ENCODE results near the gene NTNG1.

The NTNG1 gene

DNA sequence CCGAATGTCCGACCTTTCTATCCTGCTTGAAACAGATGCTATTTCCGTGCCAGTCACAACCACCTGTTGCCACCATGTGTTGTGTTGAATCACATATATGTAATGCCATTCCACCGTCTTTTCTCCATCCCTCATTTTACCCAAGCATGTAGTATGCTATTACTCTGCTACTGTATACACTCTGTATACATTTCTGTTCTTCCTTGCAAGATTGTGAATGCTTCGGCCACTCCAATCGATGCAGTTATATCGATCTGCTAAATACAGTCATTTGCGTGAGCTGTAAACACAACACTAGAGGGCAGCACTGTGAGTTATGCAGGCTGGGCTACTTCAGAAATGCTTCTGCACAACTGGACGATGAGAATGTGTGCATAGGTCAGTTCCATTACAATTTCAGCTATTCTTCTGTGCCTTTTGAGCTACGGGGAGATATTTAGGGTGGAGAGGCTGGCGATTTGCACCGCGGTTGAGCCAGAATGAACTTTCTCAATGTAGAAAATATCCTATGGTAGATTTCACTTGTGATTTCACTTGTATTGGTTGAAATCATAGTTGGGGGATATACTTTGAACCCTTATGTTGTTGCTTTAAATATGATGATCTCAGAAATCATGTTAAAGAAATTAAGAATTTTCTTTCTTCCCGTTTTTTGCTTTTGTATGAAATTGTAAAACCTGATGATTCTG lies 289.8 kb downstream of the NTNG1 start:
- H3K36me3 ChIP-seq (ENCODE audit: insufficient read depth, low read length) = no peaks in the 10 kb centered on the region
- H3K4me2 ChIP-seq (ENCODE audit: insufficient read depth, low read length) = no peak overlapping the region
- no peaks in the 10 kb centered on the region for H4K20me1 ChIP-seq (ENCODE audit: insufficient read depth, low read length)
- no peak overlapping the region for H2AFZ ChIP-seq (ENCODE audit: low read depth, low read length)
- H3K9me3 ChIP-seq (ENCODE audit: insufficient read depth, low read length, severe bottlenecking) = no peaks in the 10 kb centered on the region
- no peaks in the 10 kb centered on the region for H3K27me3 ChIP-seq (ENCODE audit: insufficient read depth, low read length, poor library complexity)
- no peak overlapping the region for H3K9ac ChIP-seq (ENCODE audit: low read depth, low read length)
- ATAC-seq (ENCODE audit: insufficient read depth, low read depth) (peak; percentile 60; the same call in 1 of the 3 replicates), DNase-seq (peak; percentile 32)
- H3K4me1 ChIP-seq (ENCODE audit: insufficient read depth, low read length) = no peaks in the 10 kb centered on the region
- H3K79me2 ChIP-seq (ENCODE audit: insufficient read depth, low read length) = no peaks in the 10 kb centered on the region
- H3K4me3 ChIP-seq (ENCODE audit: low read depth in 1 of 2, low read length in 2 of 2) = no peak overlapping the region
- TF ChIP-seq CTCF (IDR thresholded peaks at IDR 0.05; ENCODE audit: borderline replicate concordance, extremely low read depth, low read length, poor library complexity, severe bottlenecking) = peak; percentile 80
- no peak for TF ChIP-seq EZH2 (IDR thresholded peaks at IDR 0.05; ENCODE audit: borderline replicate concordance, low read depth, low read length, severe bottlenecking)
- H3K27ac ChIP-seq (ENCODE audit: low read length) = no peak overlapping the region

DNA sequence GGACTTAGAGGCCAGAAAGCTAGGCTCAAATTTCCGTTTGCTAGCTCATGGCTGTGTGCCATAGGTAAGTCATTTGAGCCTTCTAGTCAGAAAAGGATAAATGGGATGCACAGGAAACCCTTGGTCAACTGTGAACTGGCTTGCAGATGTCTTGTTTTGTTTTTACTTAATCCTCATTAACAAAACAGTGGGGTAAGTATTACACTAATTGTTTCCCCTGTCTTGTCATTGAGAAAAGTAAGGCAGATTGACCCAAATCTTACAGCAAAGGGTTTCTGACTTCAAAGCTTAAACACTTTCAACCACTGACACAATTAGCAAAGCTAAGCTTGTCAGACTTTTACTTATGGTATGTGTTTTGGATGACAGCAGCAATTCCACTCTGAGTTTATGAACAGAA lies 291.3 kb downstream of the NTNG1 start:
- TF ChIP-seq EZH2 (IDR thresholded peaks at IDR 0.05; ENCODE audit: borderline replicate concordance, low read depth, low read length, severe bottlenecking) = no peak
- no peak for TF ChIP-seq CTCF (IDR thresholded peaks at IDR 0.05; ENCODE audit: borderline replicate concordance, extremely low read depth, low read length, poor library complexity, severe bottlenecking)
- H3K4me2 ChIP-seq (ENCODE audit: insufficient read depth, low read length) = no peak overlapping the region
- H3K27ac ChIP-seq (ENCODE audit: low read length) = no peak overlapping the region
- no peak overlapping the region for H3K9ac ChIP-seq (ENCODE audit: low read depth, low read length)
- no peak for ATAC-seq (ENCODE audit: insufficient read depth, low read depth)
- DNase-seq = no peak
- no peak overlapping the region for H2AFZ ChIP-seq (ENCODE audit: low read depth, low read length)
- no peaks in the 10 kb centered on the region for H3K79me2 ChIP-seq (ENCODE audit: insufficient read depth, low read length)
- H3K27me3 ChIP-seq (ENCODE audit: insufficient read depth, low read length, poor library complexity) = no peaks in the 10 kb centered on the region
- H3K4me3 ChIP-seq (ENCODE audit: low read depth in 1 of 2, low read length in 2 of 2) = no peak overlapping the region
- no peaks in the 10 kb centered on the region for H3K4me1 ChIP-seq (ENCODE audit: insufficient read depth, low read length)
- H4K20me1 ChIP-seq (ENCODE audit: insufficient read depth, low read length) = no peaks in the 10 kb centered on the region
- no peaks in the 10 kb centered on the region for H3K9me3 ChIP-seq (ENCODE audit: insufficient read depth, low read length, severe bottlenecking)
- H3K36me3 ChIP-seq (ENCODE audit: insufficient read depth, low read length) = no peaks in the 10 kb centered on the region

DNA sequence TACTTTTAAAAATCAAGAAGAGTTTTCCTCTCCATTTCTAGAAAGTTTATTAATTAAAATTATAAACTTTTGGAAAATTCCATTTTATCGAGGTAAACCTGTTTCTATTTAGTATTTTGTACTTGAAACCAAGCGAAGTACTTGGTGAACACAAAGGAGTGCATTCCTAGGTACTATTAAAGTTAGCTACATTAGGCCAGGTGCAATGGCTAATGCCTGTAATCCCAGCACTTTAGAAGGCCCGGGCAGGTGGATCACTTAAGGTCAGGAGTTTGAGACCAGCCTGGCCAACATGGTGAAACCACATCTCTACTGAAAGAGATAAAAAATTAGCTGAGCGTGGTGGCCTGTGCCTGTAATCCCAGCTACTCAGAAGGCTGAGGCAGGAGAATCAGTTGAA lies 292.2 kb downstream of the NTNG1 start:
- no peaks in the 10 kb centered on the region for H3K27me3 ChIP-seq (ENCODE audit: insufficient read depth, low read length, poor library complexity)
- no peak for TF ChIP-seq EZH2 (IDR thresholded peaks at IDR 0.05; ENCODE audit: borderline replicate concordance, low read depth, low read length, severe bottlenecking)
- TF ChIP-seq CTCF (IDR thresholded peaks at IDR 0.05; ENCODE audit: borderline replicate concordance, extremely low read depth, low read length, poor library complexity, severe bottlenecking) = no peak
- no peaks in the 10 kb centered on the region for H4K20me1 ChIP-seq (ENCODE audit: insufficient read depth, low read length)
- no peaks in the 10 kb centered on the region for H3K9me3 ChIP-seq (ENCODE audit: insufficient read depth, low read length, severe bottlenecking)
- no peak overlapping the region for H3K27ac ChIP-seq (ENCODE audit: low read length)
- no peak overlapping the region for H3K9ac ChIP-seq (ENCODE audit: low read depth, low read length)
- H3K4me2 ChIP-seq (ENCODE audit: insufficient read depth, low read length) = no peak overlapping the region
- no peak overlapping the region for H3K4me3 ChIP-seq (ENCODE audit: low read depth in 1 of 2, low read length in 2 of 2)
- H3K36me3 ChIP-seq (ENCODE audit: insufficient read depth, low read length) = no peaks in the 10 kb centered on the region
- no peak for DNase-seq
- no peak overlapping the region for H2AFZ ChIP-seq (ENCODE audit: low read depth, low read length)
- H3K4me1 ChIP-seq (ENCODE audit: insufficient read depth, low read length) = no peaks in the 10 kb centered on the region
- no peak for ATAC-seq (ENCODE audit: insufficient read depth, low read depth)
- no peaks in the 10 kb centered on the region for H3K79me2 ChIP-seq (ENCODE audit: insufficient read depth, low read length)

All from DND-41 (cell line).